HepG2 (cell line): ENCODE data around the gene PPME1. TPM values are rescaled to one million over a fixed set of nuclear protein-coding genes. Genes with fewer than 3 reads are reported as not detected.

Experiments
- ATAC-seq: fragments of 200-7000 bp; cut with Tn5 transposase; 3 replicates; pipeline ENCODE4 v1.9.1; 2020; ENCODE audit warnings: mild to moderate bottlenecking, moderate library complexity
- BruUV-seq: library from RNA; stranded (reverse); fragments of 400-500 nt; replicated peaks from 2 replicates; lab custom pipeline; 2021; lab: Mats Ljungman, UMichigan
- CTCF ChIA-PET: fragments of 300-600 bp; formaldehyde crosslinking; extraction: SDS; loops from one replicate; lab custom pipeline; 2021; ENCODE audit warnings: low total read pairs, inconsistent platforms, low intra/inter-chr PET ratio; lab: Yijun Ruan, JAX
- POLR2A ChIA-PET: fragments of 350-600 bp; sonication (Branson Sonifier 250); formaldehyde crosslinking; loops from one replicate; lab custom pipeline; 2020; ENCODE audit warnings: antibody characterized with exemption, inconsistent platforms; lab: Yijun Ruan, JAX
- DNase-seq: peaks from one replicate; pipeline ENCODE4 v3.0.0-alpha.2; 2015; ENCODE audit warnings: low spot score
- FAIRE-seq: peaks from 3 replicates; lab custom pipeline; 2011; peaks lifted over from hg19 to GRCh38; lab: Jason Lieb, UNC
- H2AFZ ChIP-seq: one replicate; pipeline ENCODE4 v1.6.1; 2011; ENCODE audit warnings: low read length, inconsistent platforms
- H3K27ac ChIP-seq: fragments of 300-600 bp; 3 replicates; pipeline ENCODE4 v1.8.0; 2011; ENCODE audit warnings: mixed run types, mild to moderate bottlenecking, mixed read lengths, low read length, inconsistent platforms; ENCODE audit not compliant: insufficient read depth; ENCODE audit errors: extremely low read length
- H3K27me3 ChIP-seq, 2 experiments: fragments of 200-600 bp in 1 of 2; 2 replicates in 1 of 2; 3 replicates in 1 of 2; pipeline versions ENCODE4 v1.6.0 to v1.8.0; 2011; ENCODE audit warnings: low read length in 2 of 2, mild to moderate bottlenecking in 2 of 2, moderate library complexity in 2 of 2, inconsistent platforms in 1 of 2; ENCODE audit not compliant: insufficient read depth in 2 of 2, control insufficient read depth in 1 of 2
- H3K36me3 ChIP-seq, 2 experiments: fragments of 200-600 bp in 1 of 2; replicated peaks in 1 of 2; 2 replicates in 1 of 2; 3 replicates in 1 of 2; pipeline versions ENCODE4 v1.5.1 to v1.8.0; 2011; ENCODE audit warnings: low read length in 2 of 2, inconsistent platforms in 1 of 2; ENCODE audit not compliant: insufficient read depth in 2 of 2, control insufficient read depth in 1 of 2
- H3K4me1 ChIP-seq: 2 replicates; pipeline ENCODE4 v1.5.1; 2012; ENCODE audit warnings: low read length, inconsistent platforms; ENCODE audit not compliant: insufficient read depth
- H3K4me2 ChIP-seq: 2 replicates; pipeline ENCODE4 v1.6.0; 2011; ENCODE audit warnings: low read depth, low read length, inconsistent platforms
- H3K4me3 ChIP-seq, 3 experiments: fragments of 200-600 bp in 1 of 3; sonication (generic), shearing (Covaris generic) in 1 of 3; replicated peaks in 1 of 3; 2 replicates each; pipeline ENCODE4 v1.5.1; 2011 to 2016; ENCODE audit warnings: low read length in 3 of 3, inconsistent platforms in 2 of 3, low read depth in 2 of 3, mild to moderate bottlenecking in 2 of 3, control low read depth in 1 of 3, mixed read lengths in 1 of 3; ENCODE audit not compliant: insufficient read depth in 1 of 3
- H3K79me2 ChIP-seq: one replicate; pipeline ENCODE4 v1.6.1; 2011; ENCODE audit warnings: low read length, inconsistent platforms; ENCODE audit not compliant: insufficient read depth
- H3K9ac ChIP-seq: 2 replicates; pipeline ENCODE4 v1.6.0; 2011; ENCODE audit warnings: mild to moderate bottlenecking, low read depth, low read length, inconsistent platforms; ENCODE audit not compliant: insufficient read depth
- H3K9me3 ChIP-seq: 2 replicates; pipeline ENCODE4 v1.5.1; 2012; ENCODE audit warnings: mild to moderate bottlenecking, low read length
- H4K20me1 ChIP-seq: 2 replicates; pipeline ENCODE4 v1.6.0; 2011; ENCODE audit warnings: inconsistent platforms, mild to moderate bottlenecking, low read length, moderate library complexity; ENCODE audit not compliant: insufficient read depth
- EZH2 ChIP-seq: conservative IDR thresholded peaks from 2 replicates; pipeline ENCODE4 v1.6.1; 2012; ENCODE audit warnings: mild to moderate bottlenecking, low read depth, low read length, moderate library complexity
- MAF1 ChIP-seq: sonication (generic); formaldehyde crosslinking; IDR thresholded peaks from 2 replicates; pipeline ENCODE4 v1.5.0; 2020; ENCODE audit warnings: missing genetic modification reagents, borderline replicate concordance
- RARG ChIP-seq: sonication (generic); formaldehyde crosslinking; IDR thresholded peaks from 2 replicates; pipeline ENCODE4 v1.4.0; 2020; ENCODE audit warnings: low read depth, mild to moderate bottlenecking, missing genetic modification reagents
- REPIN1 ChIP-seq: sonication (generic); formaldehyde crosslinking; IDR thresholded peaks from 2 replicates; pipeline ENCODE4 v1.8.0; 2022; ENCODE audit warnings: missing genetic modification reagents, low read depth, mild to moderate bottlenecking, borderline replicate concordance
- RXRB ChIP-seq: IDR thresholded peaks from 2 replicates; pipeline ENCODE4 v1.6.1; 2016; ENCODE audit warnings: borderline replicate concordance, missing genetic modification reagents, missing compliant biosample characterization
- ZBTB39 ChIP-seq: sonication (generic); formaldehyde crosslinking; IDR thresholded peaks from 2 replicates; pipeline ENCODE4 v1.5.0; 2020; ENCODE audit warnings: missing genetic modification reagents
- ZNF343 ChIP-seq: sonication (generic); formaldehyde crosslinking; IDR thresholded peaks from 2 replicates; pipeline ENCODE4 v1.4.0; 2020; ENCODE audit warnings: mild to moderate bottlenecking, missing genetic modification reagents
- ZNF432 ChIP-seq: sonication (generic); formaldehyde crosslinking; IDR thresholded peaks from 2 replicates; pipeline ENCODE4 v1.5.0; 2020; ENCODE audit warnings: missing genetic modification reagents, mild to moderate bottlenecking, borderline replicate concordance
- ZNF574 ChIP-seq: sonication (generic); formaldehyde crosslinking; IDR thresholded peaks from 2 replicates; pipeline ENCODE4 v1.4.0; 2020; ENCODE audit warnings: missing genetic modification reagents
- ZNF839 ChIP-seq: sonication (generic); formaldehyde crosslinking; IDR thresholded peaks from 2 replicates; pipeline ENCODE4 v1.4.0; 2020; ENCODE audit warnings: missing genetic modification reagents, mild to moderate bottlenecking, borderline replicate concordance
- ZSCAN22 ChIP-seq: sonication (generic); formaldehyde crosslinking; IDR thresholded peaks from 2 replicates; pipeline ENCODE4 v1.4.0; 2020; ENCODE audit warnings: mild to moderate bottlenecking, missing genetic modification reagents
- WGBS: methylation state at CpG from one replicate; pipeline ENCODE4 v1.1.6; 2017; ENCODE audit warnings: low lambda C conversion rate; 5-methylcytosine and 5-hydroxymethylcytosine counted together
- in situ Hi-C: cut with HindIII; loops from 2 replicates; pipeline ENCODE4 v1.10.0; 2017; ENCODE audit warnings: low pct_unique_long_range_greater_than_20kb; ENCODE audit not compliant: extremely low pct_ligation_motif_present
- intact Hi-C: fragments of 100-400 bp; cut with micrococcal nuclease; formaldehyde crosslinking; loops from one replicate; pipeline ENCODE4 v1.10.0; 2022; ENCODE audit not compliant: unreplicated experiment
- polyA plus RNA-seq, 8 experiments: library from polyadenylated mRNA; depleted of rRNA in 3 of 8; stranded (reverse) in 7 of 8; unstranded in 1 of 8; fragments of >200 nt; fragmentation: Illumina TruSeq in 4 of 8; extraction: Trizol in 4 of 8; gene quantifications; 2 replicates each; pipeline versions ENCODE4 v1.2.1 to v1.2.3, GENCODE V29; 2011 to 2016; ENCODE audit warnings: low read depth in 4 of 8, missing spikeins in 1 of 8, mixed read lengths in 1 of 8; ENCODE audit not compliant: insufficient read depth in 1 of 8
- total RNA-seq, 5 experiments: library from RNA; depleted of rRNA; stranded (reverse); fragments of >200 nt; fragmentation: Illumina TruSeq; extraction: Trizol; gene quantifications; 2 replicates each; pipeline ENCODE4 v1.2.3, GENCODE V29; 2016; ENCODE audit warnings: low read depth in 1 of 5

The PPME1 gene
- total and polyA plus RNA-seq, 2 of the 13 experiments (the other 11 are each of a cell fraction or from before 2014, with no cell fraction given) = 31.3 to 56.0 TPM

GRCh38 chr11:74162681-74163467 is 8.2 kb upstream of the PPME1 start:
- ChIA-PET CTCF (no interaction called here), POLR2A (interaction anchor here (1.2 kb wide), 1 partner anchor 8 kb away, joined by 3 read pairs; the partner anchor contains the start of genes C2CD3 and PPME1)
- no peak for DNase-seq
- Histone ChIP-seq H3K27ac (no peak overlapping the region), H3K27me3 (no peaks in the 10 kb centered on the region; a peak in 1 of 5 replicates), H3K9ac (no peak overlapping the region), H3K4me2 (no peak overlapping the region), H2AFZ (no peak overlapping the region), H3K79me2 (no peaks in the 10 kb centered on the region), H3K9me3 (no peaks in the 10 kb centered on the region), H3K36me3 (peaks cover 6 to 13% of the 10 kb centered on the region in 2 experiments; a peak in 3 of 5 replicates), H3K4me1 (no peaks in the 10 kb centered on the region), H3K4me3 (no peak overlapping the region), H4K20me1 (no peaks in the 10 kb centered on the region)
- in situ Hi-C loops = loop anchor here (25.0 kb wide), 1 partner anchor 201 kb away; the partner anchor contains the start of gene DNAJB13
- no TSS peak for BruUV-seq
- whole genome bisulfite sequencing = 84% methylated on average over 2 of the region's 2 CpGs
- no peak for ATAC-seq
- FAIRE-seq = no peak
- intact Hi-C loops = no loop called here
- TF ChIP-seq ZNF839 (CRISPR knock-in tag) = no peak
- TF ChIP-seq RARG = no peak
- no peak for TF ChIP-seq MAF1 (CRISPR knock-in tag)
- no peak for TF ChIP-seq ZNF432 (CRISPR knock-in tag)
- TF ChIP-seq ZNF343 (CRISPR knock-in tag) = no peak
- TF ChIP-seq RXRB (CRISPR knock-in tag) = no peak
- TF ChIP-seq REPIN1 (CRISPR knock-in tag) = no peak

- no peak overlapping the region for H3K4me3 ChIP-seq
- H3K4me2 ChIP-seq = peak overlapping the region; percentile 97; the same call in 1 of the 2 replicates
- in situ Hi-C loops = loop anchor here (25.0 kb wide), 1 partner anchor 207 kb away; the partner anchor contains the start of gene DNAJB13
- FAIRE-seq (no peak), ATAC-seq (no peak), DNase-seq (no peak)
- H3K27me3 ChIP-seq = no peaks in the 10 kb centered on the region; a peak in 1 of 5 replicates
- CTCF ChIA-PET = no interaction called here
- peaks cover 6 to 18% of the 10 kb centered on the region in 2 experiments; a peak in 3 of 5 replicates for H3K36me3 ChIP-seq
- peaks cover 34% of the 10 kb centered on the region for H3K4me1 ChIP-seq
- intact Hi-C loops = no loop called here
- H3K9ac ChIP-seq = no peak overlapping the region
- WGBS = 57% methylated on average over 3 of the region's 3 CpGs
- peaks cover 35% of the 10 kb centered on the region for H3K79me2 ChIP-seq
- no peaks in the 10 kb centered on the region for H3K9me3 ChIP-seq
- no peaks in the 10 kb centered on the region for H4K20me1 ChIP-seq
- no TSS peak for BruUV-seq
- POLR2A ChIA-PET = no interaction called here
- no peak overlapping the region for H2AFZ ChIP-seq
- H3K27ac ChIP-seq = no peak overlapping the region
- TF ChIP-seq EZH2 (no peak), ZBTB39 (CRISPR knock-in tag) (no peak), ZNF574 (CRISPR knock-in tag) (no peak), ZSCAN22 (CRISPR knock-in tag) (no peak)
Measured at GRCh38 chr11:74168838-74169237, 2.3 kb upstream of the PPME1 start.
